HG03521 (cell line): ENCODE results near the gene LRBA.
"Not testable (repeated sequence)": the region's sequence is repeated elsewhere in the genome, so short reads cannot be mapped to it uniquely, and the experiment has no call there.

Experiments used
- ATAC-seq: cut with Tn5 transposase; IDR thresholded peaks from one replicate; pipeline ENCODE4 v1.9.1; 2021; ENCODE audit warnings: mild to moderate bottlenecking, moderate library complexity; ENCODE audit not compliant: unreplicated experiment

Gene LRBA

GRCh38 chr4:150574678-150575077 is 440.4 kb downstream of the LRBA start:
- no peak for ATAC-seq

- ATAC-seq, result no peak
Measured at GRCh38 chr4:150573534-150573933, 441.6 kb downstream of the LRBA start.

- no peak for ATAC-seq
Measured at GRCh38 chr4:150572704-150573504, 442.2 kb downstream of the LRBA start.

GRCh38 chr4:150570862-150571261 is 444.2 kb downstream of the LRBA start:
- ATAC-seq, result no peak

- no peak for ATAC-seq
Measured at GRCh38 chr4:150569998-150570535, 445.0 kb downstream of the LRBA start.

- ATAC-seq, result no peak
Measured at GRCh38 chr4:150569384-150569987, 445.6 kb downstream of the LRBA start.

GRCh38 chr4:150567070-150567469 is 448.0 kb downstream of the LRBA start:
- no peak for ATAC-seq

- not testable (repeated sequence) for ATAC-seq
Measured at GRCh38 chr4:150564967-150565366, 450.1 kb downstream of the LRBA start.

- ATAC-seq, result no peak
Measured at GRCh38 chr4:150562751-150563150, 452.3 kb downstream of the LRBA start.

- no peak for ATAC-seq
Measured at GRCh38 chr4:150562250-150562649, 452.8 kb downstream of the LRBA start.

GRCh38 chr4:150561143-150561737 is 453.8 kb downstream of the LRBA start:
- no peak for ATAC-seq

GRCh38 chr4:150557811-150558210 is 457.3 kb downstream of the LRBA start:
- ATAC-seq, result not testable (repeated sequence)

- no peak for ATAC-seq
Measured at GRCh38 chr4:150547154-150547838, 467.8 kb downstream of the LRBA start.

GRCh38 chr4:150546286-150546685 is 468.8 kb downstream of the LRBA start:
- ATAC-seq, result no peak

GRCh38 chr4:150543042-150543441 is 472.0 kb downstream of the LRBA start:
- ATAC-seq, result no peak

GRCh38 chr4:150541681-150542080 is 473.4 kb downstream of the LRBA start:
- no peak for ATAC-seq

GRCh38 chr4:150540959-150541360 is 474.1 kb downstream of the LRBA start:
- no peak for ATAC-seq

- ATAC-seq, result no peak
Measured at GRCh38 chr4:150540536-150540935, 474.5 kb downstream of the LRBA start.

- ATAC-seq, result not testable (repeated sequence)
Measured at GRCh38 chr4:150537911-150538310, 477.2 kb downstream of the LRBA start.

GRCh38 chr4:150534818-150535217 is 480.3 kb downstream of the LRBA start:
- no peak for ATAC-seq

- ATAC-seq, result no peak
Measured at GRCh38 chr4:150533673-150534072, 481.4 kb downstream of the LRBA start.
